PC-3 (cell line): ENCODE results near the gene NKTR.

Experiments
- CTCF ChIP-seq: fragments of 300-600 bp; sonication (generic); conservative IDR thresholded peaks from 2 replicates; pipeline ENCODE4 v1.5.1; 2017; ENCODE audit warnings: antibody characterized with exemption, low read depth, mild to moderate bottlenecking, low read length
- EZH2phosphoT487 ChIP-seq: fragments of 300-600 bp; sonication (generic); IDR thresholded peaks from 2 replicates; pipeline ENCODE4 v1.6.1; 2018; ENCODE audit warnings: mild to moderate bottlenecking, antibody characterized with exemption, low read length, borderline replicate concordance

DNA sequence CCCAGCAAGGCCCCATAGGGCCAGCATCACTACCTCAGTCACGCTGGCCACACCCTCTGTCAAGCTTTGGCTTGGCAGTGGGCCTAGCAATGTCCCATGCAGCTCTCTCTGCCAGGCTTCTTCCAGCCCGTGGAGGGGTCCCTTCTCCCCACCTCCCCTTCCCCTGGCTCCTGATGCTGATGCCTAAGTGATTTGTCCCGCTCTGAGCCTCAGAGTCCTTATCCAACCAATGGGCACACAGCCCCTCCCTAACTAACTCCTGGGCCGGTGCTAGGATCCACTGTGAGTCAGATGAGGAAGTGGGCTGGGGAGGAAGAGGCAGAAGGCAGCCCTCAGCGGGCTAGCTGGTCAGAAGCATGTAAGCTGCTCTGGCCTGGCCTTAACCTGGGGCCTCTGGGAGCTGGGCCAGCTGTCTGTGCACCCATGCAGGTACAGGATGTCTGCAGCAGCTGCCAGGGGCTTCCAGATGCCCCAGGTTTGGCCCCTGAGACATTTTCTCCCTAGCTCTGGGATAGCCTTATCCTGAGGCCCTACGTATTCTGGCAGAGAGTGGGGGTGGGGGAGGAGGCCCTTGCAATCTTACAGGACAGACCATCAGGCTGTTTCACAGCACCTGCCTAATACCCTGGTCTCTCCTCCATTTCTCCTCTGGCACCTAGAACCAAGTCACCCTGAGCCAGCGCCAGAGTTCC, 52.3 kb downstream of the NKTR start:
- TF ChIP-seq CTCF (no peak), EZH2phosphoT487 (no peak)
